SU-DHL-6 (cell line): Measurements from ENCODE around the gene CRKL.

Source experiments
- H2AFZ ChIP-seq: fragments of 200-600 bp; sonication (generic); 2 replicates; pipeline ENCODE4 v1.6.1; 2014; ENCODE audit warnings: low read depth, mild to moderate bottlenecking, moderate library complexity, mixed read lengths, antibody characterized with exemption, low read length; ENCODE audit not compliant: severe bottlenecking
- H3F3A ChIP-seq: fragments of 200-600 bp; shearing (Covaris generic); 2 replicates; pipeline ENCODE4 v1.6.0; 2016; ENCODE audit warnings: antibody characterized with exemption, mild to moderate bottlenecking; ENCODE audit not compliant: insufficient read depth
- H3K27ac ChIP-seq: fragments of 200-600 bp; sonication (generic); 2 replicates; pipeline ENCODE4 v1.5.1; 2016; ENCODE audit warnings: low read depth, mild to moderate bottlenecking, low read length, moderate library complexity, mixed read lengths
- H3K27me3 ChIP-seq: fragments of 200-600 bp; sonication (generic), shearing (Covaris generic); 2 replicates; pipeline ENCODE4 v1.6.0; 2014; ENCODE audit warnings: mild to moderate bottlenecking, low read length
- H3K36me3 ChIP-seq: fragments of 200-600 bp; sonication (generic); 2 replicates; pipeline ENCODE4 v1.6.1; 2014; ENCODE audit warnings: mild to moderate bottlenecking, low read length, mixed read lengths
- H3K4me2 ChIP-seq: fragments of 300-600, 200-600 bp; shearing (Covaris generic), sonication (generic); 2 replicates; pipeline ENCODE4 v1.6.0; 2014; ENCODE audit warnings: low read length, low read depth, mild to moderate bottlenecking; ENCODE audit not compliant: poor library complexity, severe bottlenecking
- H3K4me3 ChIP-seq: fragments of 200-600 bp; sonication (generic); 2 replicates; pipeline ENCODE4 v1.5.1; 2014; ENCODE audit warnings: antibody characterized with exemption, low read length, mild to moderate bottlenecking, mixed read lengths; ENCODE audit not compliant: insufficient read depth, poor library complexity, severe bottlenecking
- H3K79me2 ChIP-seq: fragments of 200-600 bp; sonication (generic); 2 replicates; pipeline ENCODE4 v1.6.1; 2014; ENCODE audit warnings: mild to moderate bottlenecking, low read length, moderate library complexity; ENCODE audit not compliant: insufficient read depth
- H3K9ac ChIP-seq: fragments of 200-600 bp; sonication (generic); 2 replicates; pipeline ENCODE4 v1.7.0; 2014; ENCODE audit warnings: mild to moderate bottlenecking, low read length
- H3K9me2 ChIP-seq: fragments of 200-600 bp; sonication (generic); replicated peaks from 2 replicates; pipeline ENCODE4 v1.6.1; 2014; ENCODE audit warnings: low read length; ENCODE audit not compliant: insufficient read depth
- H3K9me3 ChIP-seq: fragments of 200-600 bp; sonication (generic); 2 replicates; pipeline ENCODE4 v1.6.1; 2014; ENCODE audit warnings: low read length, mixed read lengths; ENCODE audit not compliant: insufficient read depth
- H4K20me1 ChIP-seq: fragments of 200-600 bp; sonication (generic); 2 replicates; pipeline ENCODE4 v1.6.1; 2014; ENCODE audit warnings: low read depth, mild to moderate bottlenecking, antibody characterized with exemption, low read length, moderate library complexity, mixed read lengths
- EZH2phosphoT487 ChIP-seq: fragments of 200-600 bp; sonication (generic), shearing (Covaris generic); conservative IDR thresholded peaks from 2 replicates; pipeline ENCODE4 v1.6.1; 2018; ENCODE audit warnings: mild to moderate bottlenecking, antibody characterized with exemption, low read length, moderate library complexity, mixed read lengths
- TF ChIP-seq, protein P1 (sequence below): fragments of 200-600 bp; sonication (generic); IDR thresholded peaks from one replicate; pipeline ENCODE4 v1.5.1; 2017; ENCODE audit warnings: antibody characterized with exemption, mild to moderate bottlenecking, low read length, moderate library complexity; ENCODE audit not compliant: insufficient read depth, poor library complexity, severe bottlenecking

CRKL gene

DNA sequence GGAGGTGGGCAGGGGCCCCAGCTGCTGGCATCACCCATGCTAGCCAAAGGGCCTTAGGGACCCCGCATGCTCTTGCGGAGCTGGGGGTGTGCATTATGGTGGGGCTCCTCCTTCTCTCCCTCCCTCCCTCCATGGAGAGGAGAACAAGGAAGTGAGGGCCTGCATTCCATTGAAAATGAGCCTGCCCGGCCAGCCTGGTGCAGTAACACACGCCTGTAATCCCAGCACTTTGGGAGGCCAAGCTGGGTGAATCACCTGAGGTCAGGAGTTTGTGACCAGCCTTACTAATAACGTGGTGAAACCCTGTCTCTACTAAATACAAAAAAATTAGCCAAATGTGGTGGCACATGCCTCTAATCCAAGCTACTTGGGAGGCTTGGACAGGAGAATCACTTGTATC, 36.0 kb upstream of the CRKL start:
- Histone ChIP-seq H3K27ac (no peak overlapping the region), H3K4me2 (no peak overlapping the region), H4K20me1 (no peaks in the 10 kb centered on the region), H3K9me2 (no peaks in the 10 kb centered on the region), H3K27me3 (no peaks in the 10 kb centered on the region), H3K4me3 (no peak overlapping the region), H2AFZ (no peak overlapping the region), H3K9ac (no peak overlapping the region), H3K9me3 (no peaks in the 10 kb centered on the region), H3K36me3 (no peaks in the 10 kb centered on the region), H3K79me2 (no peaks in the 10 kb centered on the region), H3F3A (no peaks in the 10 kb centered on the region)
- TF ChIP-seq EZH2phosphoT487: no peak
- TF ChIP-seq, protein P1, sequence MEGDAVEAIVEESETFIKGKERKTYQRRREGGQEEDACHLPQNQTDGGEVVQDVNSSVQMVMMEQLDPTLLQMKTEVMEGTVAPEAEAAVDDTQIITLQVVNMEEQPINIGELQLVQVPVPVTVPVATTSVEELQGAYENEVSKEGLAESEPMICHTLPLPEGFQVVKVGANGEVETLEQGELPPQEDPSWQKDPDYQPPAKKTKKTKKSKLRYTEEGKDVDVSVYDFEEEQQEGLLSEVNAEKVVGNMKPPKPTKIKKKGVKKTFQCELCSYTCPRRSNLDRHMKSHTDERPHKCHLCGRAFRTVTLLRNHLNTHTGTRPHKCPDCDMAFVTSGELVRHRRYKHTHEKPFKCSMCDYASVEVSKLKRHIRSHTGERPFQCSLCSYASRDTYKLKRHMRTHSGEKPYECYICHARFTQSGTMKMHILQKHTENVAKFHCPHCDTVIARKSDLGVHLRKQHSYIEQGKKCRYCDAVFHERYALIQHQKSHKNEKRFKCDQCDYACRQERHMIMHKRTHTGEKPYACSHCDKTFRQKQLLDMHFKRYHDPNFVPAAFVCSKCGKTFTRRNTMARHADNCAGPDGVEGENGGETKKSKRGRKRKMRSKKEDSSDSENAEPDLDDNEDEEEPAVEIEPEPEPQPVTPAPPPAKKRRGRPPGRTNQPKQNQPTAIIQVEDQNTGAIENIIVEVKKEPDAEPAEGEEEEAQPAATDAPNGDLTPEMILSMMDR: no peak

- Histone ChIP-seq H3F3A (no peaks in the 10 kb centered on the region), H3K9me2 (no peaks in the 10 kb centered on the region), H3K27ac (no peak overlapping the region), H3K4me2 (no peak overlapping the region), H3K79me2 (no peaks in the 10 kb centered on the region), H3K27me3 (no peaks in the 10 kb centered on the region), H4K20me1 (no peaks in the 10 kb centered on the region), H2AFZ (no peak overlapping the region), H3K9ac (no peak overlapping the region), H3K36me3 (no peaks in the 10 kb centered on the region), H3K9me3 (no peaks in the 10 kb centered on the region), H3K4me3 (no peak overlapping the region)
- TF ChIP-seq EZH2phosphoT487: no peak
- TF ChIP-seq, protein P1: no peak
These were observed 35.1 kb upstream of the CRKL start for GRCh38 chr22:20881869-20882815.

DNA sequence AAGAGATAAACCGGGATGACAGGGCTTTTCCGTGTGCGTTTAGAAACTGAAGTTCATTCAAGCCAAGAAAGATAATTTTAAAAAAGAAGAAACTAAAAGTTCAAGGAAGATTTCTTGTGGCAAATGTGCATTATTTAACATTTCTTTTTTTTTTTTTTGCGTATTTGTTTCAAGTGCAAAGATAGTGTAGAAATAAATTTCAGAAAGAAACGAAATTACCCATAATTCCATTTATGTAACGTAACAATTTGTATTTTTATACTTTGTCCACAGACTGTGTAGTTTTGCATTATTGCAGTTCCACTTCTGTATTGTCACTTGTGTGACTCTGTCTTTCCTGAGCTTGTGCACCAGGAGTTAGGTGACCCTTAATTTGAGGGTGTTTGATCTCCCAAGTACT, 34.4 kb upstream of the CRKL start:
- H3K36me3 ChIP-seq: no peaks in the 10 kb centered on the region
- no peak overlapping the region for H3K9ac ChIP-seq
- no peak overlapping the region for H2AFZ ChIP-seq

More for the DNA sequence above, 34.4 kb upstream of the CRKL start:
- H3K27ac ChIP-seq: no peak overlapping the region
- no peaks in the 10 kb centered on the region for H3K79me2 ChIP-seq
- no peaks in the 10 kb centered on the region for H3K9me3 ChIP-seq
- no peak overlapping the region for H3K4me2 ChIP-seq
- no peak overlapping the region for H3K4me3 ChIP-seq
- no peaks in the 10 kb centered on the region for H3F3A ChIP-seq
- no peak for TF ChIP-seq EZH2phosphoT487
- TF ChIP-seq, protein P1: no peak
- H4K20me1 ChIP-seq: no peaks in the 10 kb centered on the region
- H3K9me2 ChIP-seq: no peaks in the 10 kb centered on the region
- H3K27me3 ChIP-seq: no peaks in the 10 kb centered on the region
